H9 (cell line): Measurements from ENCODE around the gene PSMD6. TPM values are rescaled to one million over a fixed set of nuclear protein-coding genes. Genes with fewer than 3 reads are reported as not detected.

Experiments used
- DNase-seq: peaks from one replicate; pipeline ENCODE4 v3.0.0-alpha.2; 2017
- H2AFZ ChIP-seq: one replicate; pipeline ENCODE4 v1.6.1; 2013; ENCODE audit warnings: mild to moderate bottlenecking, low read length, control low read depth, moderate library complexity
- H2AK5ac ChIP-seq: 2 replicates; pipeline ENCODE4 v1.6.1; 2013; ENCODE audit warnings: low read length, control low read depth, mixed read lengths; ENCODE audit not compliant: insufficient read length
- H2BK120ac ChIP-seq: one replicate; pipeline ENCODE4 v1.6.1; 2013; ENCODE audit warnings: low read depth, mild to moderate bottlenecking, low read length, control low read depth, inconsistent platforms; ENCODE audit not compliant: poor library complexity, severe bottlenecking
- H2BK12ac ChIP-seq: 2 replicates; pipeline ENCODE4 v1.6.1; 2013; ENCODE audit warnings: low read length, control low read depth, mixed read lengths, low read depth; ENCODE audit not compliant: insufficient read length
- H2BK15ac ChIP-seq: 2 replicates; pipeline ENCODE4 v1.6.1; 2013; ENCODE audit warnings: low read depth, low read length, control low read depth
- H2BK20ac ChIP-seq: one replicate; pipeline ENCODE4 v1.6.1; 2013; ENCODE audit warnings: low read depth, mild to moderate bottlenecking, low read length, control low read depth, inconsistent platforms; ENCODE audit not compliant: poor library complexity, severe bottlenecking
- H2BK5ac ChIP-seq: 2 replicates; pipeline ENCODE4 v1.6.1; 2013; ENCODE audit warnings: low read length, control low read depth, mixed read lengths; ENCODE audit not compliant: insufficient read length
- H3K14ac ChIP-seq: 2 replicates; pipeline ENCODE4 v1.6.1; 2013; ENCODE audit warnings: low read length, control low read depth; ENCODE audit not compliant: insufficient read depth
- H3K18ac ChIP-seq: 2 replicates; pipeline ENCODE4 v1.6.1; 2013; ENCODE audit warnings: low read depth, mild to moderate bottlenecking, mixed read lengths, low read length, control low read depth; ENCODE audit not compliant: insufficient read length
- H3K23ac ChIP-seq: 2 replicates; pipeline ENCODE4 v1.6.1; 2013; ENCODE audit warnings: low read length, control low read depth, mixed read lengths, low read depth; ENCODE audit not compliant: insufficient read length
- H3K23me2 ChIP-seq: 2 replicates; pipeline ENCODE4 v1.6.1; 2013; ENCODE audit warnings: low read depth, mild to moderate bottlenecking, mixed read lengths, low read length, control low read depth; ENCODE audit not compliant: insufficient read length, poor library complexity, severe bottlenecking
- H3K27ac ChIP-seq: 2 replicates; pipeline ENCODE4 v1.5.1; 2013; ENCODE audit warnings: low read length, control low read depth, mixed read lengths, low read depth; ENCODE audit not compliant: insufficient read length
- H3K27me3 ChIP-seq: 2 replicates; pipeline ENCODE4 v1.6.1; 2013; ENCODE audit warnings: low read length, control low read depth, inconsistent platforms; ENCODE audit not compliant: insufficient read depth
- H3K4ac ChIP-seq: 2 replicates; pipeline ENCODE4 v1.6.1; 2013; ENCODE audit warnings: low read depth, mild to moderate bottlenecking, control low read depth, inconsistent platforms, low read length, moderate library complexity
- H3K4me1 ChIP-seq: 2 replicates; pipeline ENCODE4 v1.6.1; 2013; ENCODE audit warnings: low read length, control low read depth, inconsistent platforms; ENCODE audit not compliant: insufficient read depth
- H3K4me2 ChIP-seq: 2 replicates; pipeline ENCODE4 v1.6.1; 2013; ENCODE audit warnings: low read length, control low read depth, mixed read lengths; ENCODE audit not compliant: insufficient read length, insufficient read depth
- H3K56ac ChIP-seq: 2 replicates; pipeline ENCODE4 v1.6.1; 2013; ENCODE audit warnings: low read depth, mild to moderate bottlenecking, mixed read lengths, low read length, control low read depth; ENCODE audit not compliant: insufficient read length
- H3K79me1 ChIP-seq: 2 replicates; pipeline ENCODE4 v1.6.1; 2013; ENCODE audit warnings: low read depth, mild to moderate bottlenecking, moderate library complexity, low read length, control low read depth, inconsistent platforms; ENCODE audit not compliant: insufficient read depth, poor library complexity, severe bottlenecking
- H3K79me2 ChIP-seq: 2 replicates; pipeline ENCODE4 v1.6.1; 2013; ENCODE audit warnings: low read length, control low read depth, inconsistent platforms; ENCODE audit not compliant: insufficient read depth
- H3K9ac ChIP-seq: 2 replicates; pipeline ENCODE4 v1.6.1; 2013; ENCODE audit warnings: low read length, control low read depth, mixed read lengths; ENCODE audit not compliant: insufficient read length; ENCODE audit errors: extremely low read depth
- H3K9me3 ChIP-seq: one replicate; pipeline ENCODE4 v1.6.1; 2013; ENCODE audit warnings: low read depth, low read length, inconsistent platforms; ENCODE audit not compliant: control insufficient read depth
- H3T11ph ChIP-seq: one replicate; pipeline ENCODE4 v1.6.1; 2013; ENCODE audit warnings: mild to moderate bottlenecking, low read length, control low read depth, inconsistent platforms
- H4K20me1 ChIP-seq: one replicate; pipeline ENCODE4 v1.6.1; 2013; ENCODE audit not compliant: control insufficient read depth, insufficient read length, insufficient read depth
- H4K5ac ChIP-seq: 2 replicates; pipeline ENCODE4 v1.6.1; 2013; ENCODE audit warnings: low read depth, mild to moderate bottlenecking, mixed read lengths, low read length, control low read depth; ENCODE audit not compliant: insufficient read length
- H4K8ac ChIP-seq: replicated peaks from 2 replicates; pipeline ENCODE4 v1.6.1; 2013; ENCODE audit warnings: low read length, control low read depth, mixed read lengths, low read depth; ENCODE audit not compliant: insufficient read length
- H4K91ac ChIP-seq: 2 replicates; pipeline ENCODE4 v1.6.1; 2013; ENCODE audit warnings: low read depth, mild to moderate bottlenecking, moderate library complexity, mixed read lengths, low read length, control low read depth; ENCODE audit not compliant: insufficient read length
- H3K27ac Mint-ChIP-seq, 3 experiments: 2 replicates in 2 of 3; 3 replicates in 1 of 3; pipeline ENCODE4 v1.8.0; 2020 to 2021; ENCODE audit warnings: mixed read lengths in 3 of 3, mild to moderate bottlenecking in 1 of 3, moderate library complexity in 1 of 3
- H3K27me3 Mint-ChIP-seq: 2 replicates; pipeline ENCODE4 v1.8.0; 2021; ENCODE audit warnings: low read depth, mild to moderate bottlenecking, moderate library complexity, mixed read lengths
- H3K36me3 Mint-ChIP-seq, 3 experiments: 2 replicates in 2 of 3; 3 replicates in 1 of 3; pipeline ENCODE4 v1.8.0; 2020 to 2021; ENCODE audit warnings: low read depth in 3 of 3, mixed read lengths in 3 of 3; ENCODE audit not compliant: insufficient read depth in 1 of 3
- H3K4me1 Mint-ChIP-seq, 2 experiments: 2 replicates each; pipeline ENCODE4 v1.8.0; 2020; ENCODE audit warnings: mixed read lengths in 2 of 2
- H3K4me3 Mint-ChIP-seq, 2 experiments: 2 replicates in 1 of 2; 3 replicates in 1 of 2; pipeline ENCODE4 v1.8.0; 2020 to 2021; ENCODE audit warnings: mild to moderate bottlenecking in 2 of 2, mixed read lengths in 2 of 2, moderate library complexity in 1 of 2
- H3K9me3 Mint-ChIP-seq, 2 experiments: 2 replicates in 1 of 2; 3 replicates in 1 of 2; pipeline ENCODE4 v1.8.0; 2020; ENCODE audit warnings: mild to moderate bottlenecking in 2 of 2, mixed read lengths in 2 of 2, moderate library complexity in 1 of 2
- CTCF ChIP-seq: fragments of 200-600 bp; sonication (generic); conservative IDR thresholded peaks from 3 replicates; pipeline ENCODE4 v1.8.0; 2021; ENCODE audit warnings: antibody characterized with exemption, mild to moderate bottlenecking
- total RNA-seq: library from RNA; stranded (reverse); gene quantifications from 2 replicates; pipeline ENCODE4 v1.2.1, GENCODE V29; 2021

Gene PSMD6
- total RNA-seq, 1 experiment from 2014 or later: 112 TPM

DNA sequence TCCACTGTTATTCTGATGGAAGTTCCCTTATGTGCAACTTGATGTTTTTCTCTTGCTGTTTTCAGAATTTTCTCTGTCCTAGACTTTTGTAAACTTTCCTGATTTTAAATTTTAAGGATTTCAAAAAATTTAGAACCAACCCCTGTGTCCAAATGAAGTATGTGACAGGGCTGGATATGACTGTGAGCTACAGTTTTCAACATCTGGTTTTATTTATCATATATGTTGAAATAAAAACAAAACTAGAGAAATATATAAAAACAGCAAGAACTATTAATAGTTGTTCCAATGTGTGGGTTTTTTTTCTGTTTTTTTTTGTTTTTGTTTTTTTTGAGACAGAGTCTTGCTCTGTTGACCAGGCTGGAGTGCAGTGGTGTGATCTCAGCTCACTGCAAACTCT lies 47.4 kb upstream of the PSMD6 start:
- Histone ChIP-seq H3T11ph (no peak overlapping the region), H3K18ac (no peak overlapping the region), H3K23me2 (no peaks in the 10 kb centered on the region), H3K79me2 (no peaks in the 10 kb centered on the region), H2BK12ac (no peak overlapping the region), H4K91ac (no peak overlapping the region), H3K14ac (no peak overlapping the region), H4K5ac (no peak overlapping the region), H3K23ac (no peak overlapping the region), H3K79me1 (no peaks in the 10 kb centered on the region), H3K4ac (no peak overlapping the region), H3K56ac (no peak overlapping the region), H2BK20ac (no peak overlapping the region), H3K4me2 (no peak overlapping the region), H3K4me1 (no peaks in the 10 kb centered on the region), H2AFZ (no peak overlapping the region), H4K8ac (no peak overlapping the region), H3K27ac (no peak overlapping the region), H2BK5ac (no peak overlapping the region), H3K9ac (no peak overlapping the region), H3K27me3 (no peaks in the 10 kb centered on the region; the same call in 1 of the 2 replicates), H2AK5ac (no peak overlapping the region), H2BK15ac (no peak overlapping the region), H2BK120ac (no peak overlapping the region), H4K20me1 (no peaks in the 10 kb centered on the region), H3K9me3 (no peaks in the 10 kb centered on the region)
- TF ChIP-seq CTCF: no peak
- Mint-ChIP-seq H3K4me1 (peaks cover 0 to 11% of the 10 kb centered on the region in 2 experiments; a peak in 2 of 4 replicates), H3K27ac (no peak overlapping the region), H3K4me3 (no peak overlapping the region), H3K36me3 (no peaks in the 10 kb centered on the region), H3K9me3 (no peaks in the 10 kb centered on the region; a peak in 2 of 5 replicates), H3K27me3 (peaks cover 1% of the 10 kb centered on the region)
- DNase-seq: no peak
